Measurements from ENCODE around the gene IL17B.
"Not testable (repeated sequence)": the region's sequence is repeated elsewhere in the genome, so short reads cannot be mapped to it uniquely, and the experiment has no call there.

- TF ChIP-seq POLR2AphosphoS5 (IDR thresholded peaks at IDR 0.05; ENCODE audit: borderline replicate concordance, low read depth, low read length); EZH2 (IDR thresholded peaks at IDR 0.05); FOXP2 (optimal IDR thresholded peaks at IDR 0.05; ENCODE audit: control extremely low read depth, extremely low read length, insufficient read depth): not testable (repeated sequence)
Measured at GRCh38 chr5:149394996-149395395, 15.9 kb upstream of the IL17B start.

Measured in SK-N-MC (cell line).